ENCODE measurements around the gene RBP3. TPM values are rescaled to one million over a fixed set of nuclear protein-coding genes. Genes with fewer than 3 reads are reported as not detected.

Gene RBP3
- total RNA-seq, 1 experiment from 2014 or later = not detected

DNA sequence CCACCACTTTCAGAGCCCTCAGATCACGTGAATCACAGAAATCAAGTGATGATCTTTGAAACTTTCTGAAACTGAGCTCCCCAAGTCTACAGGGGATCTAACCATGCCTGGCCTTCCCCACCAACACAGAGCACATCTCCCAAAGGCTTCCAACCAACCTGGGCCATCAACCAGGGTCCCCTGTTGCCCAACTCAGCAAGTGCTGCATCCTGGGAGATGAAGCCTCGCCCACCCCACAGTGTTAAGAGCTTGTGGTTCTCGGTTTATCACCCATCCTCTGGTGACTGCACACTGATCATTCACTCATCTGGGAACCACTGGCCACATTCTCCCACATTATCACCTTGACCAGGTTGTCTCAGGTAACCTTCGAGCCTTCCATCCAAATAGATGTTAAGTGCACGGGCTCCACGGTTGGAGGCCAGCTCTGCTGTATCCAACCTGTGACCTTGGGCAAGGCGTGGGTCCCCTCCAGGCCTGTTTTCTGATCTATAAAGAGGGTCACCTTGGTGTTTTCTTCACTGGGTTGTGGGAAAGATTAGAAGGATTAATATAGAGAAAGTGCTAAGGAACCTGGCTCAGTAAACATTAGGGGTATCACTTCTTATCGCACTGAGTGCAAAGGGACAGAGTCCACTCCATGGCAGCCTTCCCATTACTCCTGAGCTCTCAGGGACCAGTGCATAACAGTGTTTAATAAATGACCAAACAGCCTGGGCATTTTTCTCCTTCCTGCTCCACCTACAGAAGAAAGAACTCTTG is 32.4 kb downstream of the RBP3 start:
- POLR2A ChIA-PET (ENCODE audit: unreplicated experiment) = interaction anchor here (0.6 kb wide), 1 partner anchor 1058 kb away, joined by 5 read pairs; no protein-coding TSS in a partner anchor

GRCh38 chr10:47381103-47381395 is 32.9 kb downstream of the RBP3 start:
- Histone ChIP-seq H3K27ac (no peak overlapping the region), H3F3A (ENCODE audit: insufficient read depth, low read depth) (peaks cover 8% of the 10 kb centered on the region; the same call in 1 of the 2 replicates), H3K79me2 (ENCODE audit: low read depth) (no peaks in the 10 kb centered on the region), H3K4me1 (replicated peaks; ENCODE audit: insufficient read depth) (peaks cover 21% of the 10 kb centered on the region), H3K36me3 (ENCODE audit: low read depth) (no peaks in the 10 kb centered on the region), H3K27me3 (ENCODE audit: insufficient read depth, low read depth) (no peaks in the 10 kb centered on the region), H4K20me1 (ENCODE audit: insufficient read depth) (no peaks in the 10 kb centered on the region), H2AFZ (no peak overlapping the region), H3K9me2 (ENCODE audit: insufficient read depth) (no peaks in the 10 kb centered on the region), H3K4me2 (no peak overlapping the region), H3K4me3 (no peak overlapping the region), H3K9me3 (ENCODE audit: insufficient read depth, low read depth) (0 out of 2 replicates have a peak, but pooled peaks cover under 1% of the 10 kb centered on the region)
- TF ChIP-seq CTCF (conservative IDR thresholded peaks at IDR 0.05) = no peak
- TF ChIP-seq EZH2 (IDR thresholded peaks at IDR 0.05; ENCODE audit: low read depth) = no peak
- POLR2A ChIA-PET (ENCODE audit: unreplicated experiment) = interaction anchor here (0.6 kb wide), 1 partner anchor 1059 kb away, joined by 5 read pairs; no protein-coding TSS in a partner anchor
- BruUV-seq (replicated peaks) = no TSS peak
- CTCF ChIA-PET = no interaction called here
- intact Hi-C loops (cut with micrococcal nuclease; ENCODE audit: unreplicated experiment) = no loop called here
- no peak for DNase-seq

More for the DNA sequence above, 32.4 kb downstream of the RBP3 start:
- TF ChIP-seq EZH2 (IDR thresholded peaks at IDR 0.05; ENCODE audit: low read depth) (no peak), CTCF (conservative IDR thresholded peaks at IDR 0.05) (no peak)
- H3K4me1 ChIP-seq (replicated peaks; ENCODE audit: insufficient read depth) = peaks cover 21% of the 10 kb centered on the region
- H3K36me3 ChIP-seq (ENCODE audit: low read depth) = no peaks in the 10 kb centered on the region
- H3K27ac ChIP-seq = no peak overlapping the region
- BruUV-seq (replicated peaks) = no TSS peak
- H3K79me2 ChIP-seq (ENCODE audit: low read depth) = no peaks in the 10 kb centered on the region
- H2AFZ ChIP-seq = no peak overlapping the region
- no peaks in the 10 kb centered on the region for H3K27me3 ChIP-seq (ENCODE audit: insufficient read depth, low read depth)
- no peaks in the 10 kb centered on the region for H4K20me1 ChIP-seq (ENCODE audit: insufficient read depth)
- no peak overlapping the region for H3K4me2 ChIP-seq
- H3K9me3 ChIP-seq (ENCODE audit: insufficient read depth, low read depth) = no peaks in the 10 kb centered on the region
- H3K9me2 ChIP-seq (ENCODE audit: insufficient read depth) = no peaks in the 10 kb centered on the region
- intact Hi-C loops (cut with micrococcal nuclease; ENCODE audit: unreplicated experiment) = no loop called here
- CTCF ChIA-PET = interaction anchor here (0.7 kb wide), 1 partner anchor 1055 kb away, joined by 3 read pairs; no protein-coding TSS in a partner anchor
- DNase-seq = no peak
- no peak overlapping the region for H3K4me3 ChIP-seq
- peaks cover 8% of the 10 kb centered on the region; the same call in 1 of the 2 replicates for H3F3A ChIP-seq (ENCODE audit: insufficient read depth, low read depth)

DNA sequence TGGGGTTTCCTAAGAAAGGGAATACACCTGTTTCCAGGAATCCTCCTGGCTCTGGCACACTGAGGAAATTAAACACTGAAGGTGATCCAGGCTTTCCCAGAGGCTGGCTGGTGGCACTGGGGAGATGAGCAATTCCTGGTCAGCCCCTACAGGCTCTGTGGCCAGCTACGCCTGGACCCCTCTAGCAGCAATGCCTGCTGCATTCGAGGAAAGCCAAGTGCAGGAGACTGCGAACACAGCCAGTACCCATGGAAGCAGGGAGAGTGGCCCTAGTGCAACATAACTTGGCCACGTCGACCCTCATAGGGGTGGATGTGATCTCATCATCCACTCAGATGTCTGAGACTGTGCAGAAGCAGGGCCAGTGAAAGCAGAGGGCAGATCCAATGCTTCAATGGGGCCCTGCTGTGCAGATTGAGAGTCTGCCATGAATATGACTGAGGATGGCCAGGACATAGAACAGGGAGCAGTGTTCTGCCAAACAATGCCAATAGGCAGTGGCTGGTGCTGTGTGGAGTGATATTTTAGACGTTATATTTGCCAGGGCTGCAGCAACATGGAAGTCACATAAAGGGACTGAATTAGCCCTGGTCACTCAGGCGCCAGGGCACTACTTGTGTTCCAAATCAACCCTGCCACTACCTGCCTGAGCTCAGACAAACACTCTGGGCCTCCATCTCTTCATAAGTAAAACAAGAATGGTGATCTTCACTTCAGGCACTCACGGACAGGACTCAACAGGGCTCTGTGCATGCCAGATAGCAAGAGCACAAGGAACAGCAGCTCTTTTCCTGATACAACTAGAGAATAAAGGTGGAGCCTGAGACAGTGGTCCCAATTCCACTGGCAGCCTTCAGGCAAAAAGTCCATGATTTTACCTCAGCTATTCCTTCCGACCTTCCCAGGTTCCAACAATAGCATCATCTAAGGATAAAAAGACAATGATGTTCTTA is 33.5 kb downstream of the RBP3 start:
- no peak overlapping the region for H3K4me3 ChIP-seq
- CTCF ChIA-PET = no interaction called here
- no peaks in the 10 kb centered on the region for H3K36me3 ChIP-seq (ENCODE audit: low read depth)
- no peak overlapping the region for H3K4me2 ChIP-seq
- H3K27ac ChIP-seq = no peak overlapping the region
- TF ChIP-seq CTCF (conservative IDR thresholded peaks at IDR 0.05) = no peak
- TF ChIP-seq EZH2 (IDR thresholded peaks at IDR 0.05; ENCODE audit: low read depth) = no peak
- H3K27me3 ChIP-seq (ENCODE audit: insufficient read depth, low read depth) = no peaks in the 10 kb centered on the region
- peaks cover 8% of the 10 kb centered on the region; the same call in 1 of the 2 replicates for H3F3A ChIP-seq (ENCODE audit: insufficient read depth, low read depth)
- 0 out of 2 replicates have a peak, but pooled peaks cover 4% of the 10 kb centered on the region for H3K9me3 ChIP-seq (ENCODE audit: insufficient read depth, low read depth)
- no peak overlapping the region for H2AFZ ChIP-seq
- no peak for DNase-seq
- H4K20me1 ChIP-seq (ENCODE audit: insufficient read depth) = no peaks in the 10 kb centered on the region
- intact Hi-C loops (cut with micrococcal nuclease; ENCODE audit: unreplicated experiment) = no loop called here
- peaks cover 21% of the 10 kb centered on the region for H3K4me1 ChIP-seq (replicated peaks; ENCODE audit: insufficient read depth)
- H3K9me2 ChIP-seq (ENCODE audit: insufficient read depth) = no peaks in the 10 kb centered on the region
- no peaks in the 10 kb centered on the region for H3K79me2 ChIP-seq (ENCODE audit: low read depth)
- POLR2A ChIA-PET (ENCODE audit: unreplicated experiment) = no interaction called here
- BruUV-seq (replicated peaks) = no TSS peak
